ENCODE data around the gene TRAPPC6A. TPM values are rescaled to one million over a fixed set of nuclear protein-coding genes. Genes with fewer than 3 reads are reported as not detected.

TRAPPC6A gene
- total RNA-seq, 2 donors from 2014 or later, result 6.6 to 8.3 TPM

DNA sequence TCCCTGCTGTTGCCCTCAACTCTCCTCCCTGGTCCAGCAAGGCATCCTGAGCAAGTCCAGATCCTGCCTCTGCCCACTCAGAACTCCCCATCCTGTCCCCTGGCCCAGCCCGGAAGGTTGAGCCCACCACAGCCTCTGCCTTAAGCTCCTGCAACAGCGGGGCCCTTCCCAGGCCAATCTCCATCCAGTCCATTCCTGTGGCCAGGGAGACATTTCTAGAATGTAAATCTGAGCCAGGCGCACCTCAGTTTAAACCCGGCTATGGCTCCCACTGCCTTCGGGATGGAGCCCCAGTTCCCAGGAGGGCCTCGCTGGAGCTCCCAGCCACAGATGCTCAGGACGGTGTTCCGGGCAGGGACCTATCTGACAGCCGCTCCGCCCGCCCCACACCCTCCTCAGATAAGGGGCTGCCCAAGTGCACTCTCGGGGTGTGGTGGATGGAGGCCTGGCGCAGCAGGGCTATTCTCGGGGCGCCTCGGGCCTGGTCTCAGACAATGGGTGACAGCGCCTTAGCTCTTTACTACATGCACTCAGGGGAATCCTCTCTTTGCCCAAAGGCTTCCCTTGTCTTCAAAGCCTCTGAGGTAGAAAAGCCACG, 5.3 kb downstream of the TRAPPC6A start:
- Histone ChIP-seq H3K36me3 (no peaks in the 10 kb centered on the region), H3K4me1 (ENCODE audit: control insufficient read depth in 1 of 2, low read depth in 2 of 2) (peaks cover 7 to 8% of the 10 kb centered on the region in 2 donors), H3K27me3 (replicated peaks; ENCODE audit: insufficient read depth) (no peaks in the 10 kb centered on the region), H3K9me3 (no peaks in the 10 kb centered on the region), H3K4me3 (no peak overlapping the region), H3K27ac (no peak overlapping the region)
- DNase-seq (ENCODE audit: low spot score), result no peak
- ATAC-seq (ENCODE audit: insufficient number of reproducible peaks, low FRiP score, low read depth), result no peak
- TF ChIP-seq, protein P1, sequence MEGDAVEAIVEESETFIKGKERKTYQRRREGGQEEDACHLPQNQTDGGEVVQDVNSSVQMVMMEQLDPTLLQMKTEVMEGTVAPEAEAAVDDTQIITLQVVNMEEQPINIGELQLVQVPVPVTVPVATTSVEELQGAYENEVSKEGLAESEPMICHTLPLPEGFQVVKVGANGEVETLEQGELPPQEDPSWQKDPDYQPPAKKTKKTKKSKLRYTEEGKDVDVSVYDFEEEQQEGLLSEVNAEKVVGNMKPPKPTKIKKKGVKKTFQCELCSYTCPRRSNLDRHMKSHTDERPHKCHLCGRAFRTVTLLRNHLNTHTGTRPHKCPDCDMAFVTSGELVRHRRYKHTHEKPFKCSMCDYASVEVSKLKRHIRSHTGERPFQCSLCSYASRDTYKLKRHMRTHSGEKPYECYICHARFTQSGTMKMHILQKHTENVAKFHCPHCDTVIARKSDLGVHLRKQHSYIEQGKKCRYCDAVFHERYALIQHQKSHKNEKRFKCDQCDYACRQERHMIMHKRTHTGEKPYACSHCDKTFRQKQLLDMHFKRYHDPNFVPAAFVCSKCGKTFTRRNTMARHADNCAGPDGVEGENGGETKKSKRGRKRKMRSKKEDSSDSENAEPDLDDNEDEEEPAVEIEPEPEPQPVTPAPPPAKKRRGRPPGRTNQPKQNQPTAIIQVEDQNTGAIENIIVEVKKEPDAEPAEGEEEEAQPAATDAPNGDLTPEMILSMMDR (IDR thresholded peaks at IDR 0.05), result no peak

GRCh38 chr19:45172173-45172572, 5.9 kb downstream of the TRAPPC6A start:
- Histone ChIP-seq H3K36me3 (no peaks in the 10 kb centered on the region), H3K4me3 (no peak overlapping the region), H3K4me1 (ENCODE audit: control insufficient read depth in 1 of 2, low read depth in 2 of 2) (peaks cover 3% of the 10 kb centered on the region in 2 donors), H3K9me3 (no peaks in the 10 kb centered on the region), H3K27ac (no peak overlapping the region), H3K27me3 (replicated peaks; ENCODE audit: insufficient read depth) (no peaks in the 10 kb centered on the region)
- DNase-seq (ENCODE audit: low spot score) (no peak), ATAC-seq (ENCODE audit: insufficient number of reproducible peaks, low FRiP score, low read depth) (no peak)
- TF ChIP-seq, protein P1 (IDR thresholded peaks at IDR 0.05), result no peak

DNA sequence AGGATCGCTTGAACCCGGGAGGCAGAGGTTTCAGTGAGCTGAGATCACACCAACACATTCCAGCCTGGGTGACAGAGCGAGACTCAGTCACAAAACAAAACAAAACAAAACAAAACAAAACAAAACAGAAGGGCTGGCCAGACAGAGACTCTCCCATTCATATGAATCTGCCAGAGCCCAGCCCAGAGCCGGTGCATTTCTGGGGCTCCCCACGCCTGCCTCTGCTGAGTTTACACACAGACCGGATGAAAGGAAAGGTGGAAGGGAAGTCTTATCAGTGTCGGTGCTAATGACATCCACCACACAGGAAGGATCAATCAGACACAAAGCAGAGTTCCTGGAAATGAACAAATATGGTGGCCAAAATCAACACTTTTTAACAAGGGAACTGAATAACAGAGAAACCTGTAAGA, 6.8 kb downstream of the TRAPPC6A start:
- H3K9me3 ChIP-seq, result no peaks in the 10 kb centered on the region
- H3K27ac ChIP-seq, result no peak overlapping the region

DNA sequence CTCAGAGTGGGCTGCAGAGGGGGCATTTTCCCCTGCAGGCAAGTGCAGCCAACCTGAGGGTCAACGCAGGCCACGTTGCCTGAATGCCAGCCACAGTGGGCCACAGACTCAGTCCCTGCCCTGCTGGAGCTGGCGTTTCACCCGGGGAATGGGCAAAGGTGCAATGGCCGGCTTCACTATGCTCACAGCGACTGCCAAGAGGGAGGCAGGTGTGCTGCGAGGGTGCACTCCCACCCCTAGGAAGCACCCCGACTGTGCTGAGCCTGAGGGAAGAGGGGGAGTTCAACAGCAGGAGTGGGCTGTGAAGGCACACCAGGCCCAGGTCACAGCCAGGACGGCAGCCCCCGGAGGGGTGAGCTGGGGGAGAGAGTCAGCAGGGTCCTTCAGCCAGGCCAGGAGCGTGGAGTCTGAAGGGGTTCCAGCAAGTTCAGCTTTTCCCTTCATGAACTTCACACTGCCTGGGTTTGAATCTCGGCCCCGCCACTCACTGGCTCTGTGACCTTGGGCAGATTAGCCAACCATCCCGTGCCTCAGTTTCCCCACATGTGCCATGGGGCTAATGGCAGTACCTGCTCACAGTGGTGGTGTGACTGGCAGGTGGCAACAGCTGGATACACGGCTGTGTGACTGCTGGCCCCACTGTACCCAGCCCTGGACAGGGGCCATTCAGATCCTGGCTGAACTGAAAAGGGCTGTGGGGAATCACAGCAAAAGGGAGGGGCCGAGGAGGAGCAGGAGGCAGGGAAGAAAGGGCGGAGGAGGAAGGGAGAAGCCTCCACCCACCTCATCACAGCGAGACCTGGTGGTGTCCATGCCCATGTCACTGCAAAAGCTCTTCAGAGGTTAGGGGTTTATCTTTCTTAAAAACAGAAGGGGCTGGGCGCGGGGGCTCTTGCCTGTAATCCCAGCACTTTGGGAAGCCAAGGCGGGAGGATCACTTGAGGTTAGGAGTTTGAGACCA, 7.6 kb downstream of the TRAPPC6A start:
- no peaks in the 10 kb centered on the region for H3K27me3 ChIP-seq (replicated peaks; ENCODE audit: insufficient read depth)
- H3K27ac ChIP-seq, result no peak overlapping the region
- ATAC-seq (ENCODE audit: insufficient number of reproducible peaks, low FRiP score, low read depth), result no peak
- H3K4me3 ChIP-seq, result no peak overlapping the region
- no peaks in the 10 kb centered on the region for H3K4me1 ChIP-seq (ENCODE audit: control insufficient read depth in 1 of 2, low read depth in 2 of 2)
- no peaks in the 10 kb centered on the region for H3K9me3 ChIP-seq
- no peak for DNase-seq (ENCODE audit: low spot score)
- TF ChIP-seq, protein P1 (IDR thresholded peaks at IDR 0.05), result no peak
- H3K36me3 ChIP-seq, result no peaks in the 10 kb centered on the region

More for the DNA sequence above, 6.8 kb downstream of the TRAPPC6A start:
- ATAC-seq (ENCODE audit: insufficient number of reproducible peaks, low FRiP score, low read depth), result no peak
- Histone ChIP-seq H3K36me3 (no peaks in the 10 kb centered on the region), H3K27me3 (replicated peaks; ENCODE audit: insufficient read depth) (no peaks in the 10 kb centered on the region), H3K4me3 (no peak overlapping the region), H3K4me1 (ENCODE audit: control insufficient read depth in 1 of 2, low read depth in 2 of 2) (no peaks in the 10 kb centered on the region)
- TF ChIP-seq, protein P1 (IDR thresholded peaks at IDR 0.05), result no peak
- DNase-seq (ENCODE audit: low spot score), result no peak

DNA sequence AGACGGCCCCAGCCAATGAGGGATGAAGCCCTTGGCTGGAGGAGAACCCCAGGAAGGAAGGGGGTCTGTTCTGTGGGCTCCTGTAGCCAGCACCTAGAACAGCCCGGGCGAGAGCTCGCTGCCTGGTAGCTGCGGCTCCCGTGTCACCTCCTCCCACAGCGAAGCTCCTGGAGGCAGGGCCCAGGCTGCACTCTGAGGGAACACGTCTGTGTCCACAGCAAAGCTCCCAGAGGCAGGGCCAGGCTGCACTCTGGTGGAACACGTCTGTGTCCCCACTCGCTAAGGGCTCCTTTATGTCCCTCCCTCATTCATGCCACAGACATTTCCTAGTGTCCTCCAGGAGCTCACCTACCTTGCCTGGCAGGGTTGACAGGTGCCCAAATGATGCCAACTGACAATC, 8.4 kb downstream of the TRAPPC6A start:
- Histone ChIP-seq H3K9me3 (no peaks in the 10 kb centered on the region), H3K4me3 (no peak overlapping the region), H3K4me1 (ENCODE audit: control insufficient read depth in 1 of 2, low read depth in 2 of 2) (no peaks in the 10 kb centered on the region), H3K27ac (no peak overlapping the region), H3K36me3 (no peaks in the 10 kb centered on the region), H3K27me3 (replicated peaks; ENCODE audit: insufficient read depth) (no peaks in the 10 kb centered on the region)
- ATAC-seq (ENCODE audit: insufficient number of reproducible peaks, low FRiP score, low read depth), result no peak
- TF ChIP-seq, protein P1 (IDR thresholded peaks at IDR 0.05), result no peak
- DNase-seq (ENCODE audit: low spot score), result no peak

Data from thoracic aorta (tissue), 2 donors.